HG03095 (cell line): Measurements from ENCODE around the gene RNF149.
A peak's percentile ranks its signal among the peaks of the same experiment; 100 is the strongest.
"Not testable (repeated sequence)": the region's sequence is repeated elsewhere in the genome, so short reads cannot be mapped to it uniquely, and the experiment has no call there.

ENCODE experiments used
- ATAC-seq: cut with Tn5 transposase; IDR thresholded peaks from one replicate; pipeline ENCODE4 v1.9.1; 2021; ENCODE audit warnings: moderate library complexity; ENCODE audit not compliant: unreplicated experiment

Gene RNF149

DNA sequence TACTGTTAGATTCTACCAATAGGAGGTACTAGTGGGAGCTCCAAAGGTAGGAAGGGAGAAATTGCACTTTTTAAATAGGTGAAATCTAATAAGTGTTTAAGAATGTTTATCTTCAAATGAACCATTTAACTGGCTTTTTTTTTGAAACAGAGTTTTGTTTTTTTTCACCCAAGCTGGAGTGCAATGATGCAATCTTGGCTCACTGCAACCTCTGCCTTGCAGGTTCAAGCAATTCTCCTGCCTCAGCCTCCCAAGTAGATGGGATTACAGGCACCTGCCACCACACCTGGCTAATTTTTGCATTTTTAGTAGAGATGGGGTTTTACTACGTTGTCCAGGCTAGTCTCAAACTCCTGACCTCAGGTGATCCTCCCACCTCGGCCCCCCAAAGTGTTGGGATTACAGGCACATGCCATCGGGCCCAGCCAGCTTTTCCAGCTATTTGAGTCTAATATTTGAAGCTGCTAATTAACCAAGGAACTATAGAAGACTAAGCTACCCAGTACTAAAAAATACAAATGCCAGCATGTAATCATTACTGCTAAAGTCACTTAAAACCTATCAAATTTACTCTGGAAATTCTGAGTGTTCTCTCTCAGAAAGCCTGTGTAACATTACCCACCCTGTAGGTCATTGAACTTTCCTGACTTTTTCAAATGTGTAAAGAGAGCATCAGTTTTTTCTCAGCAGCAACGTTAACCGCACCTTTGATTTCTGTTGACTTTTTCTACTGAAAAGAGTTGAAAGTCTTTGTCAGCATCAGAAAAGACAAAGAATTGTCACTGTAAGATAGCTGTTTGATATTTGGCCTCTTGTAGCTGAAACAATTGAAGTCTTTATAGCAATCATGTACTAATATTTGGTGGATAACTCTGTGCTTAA lies 24.6 kb upstream of the RNF149 start:
- no peak for ATAC-seq

DNA sequence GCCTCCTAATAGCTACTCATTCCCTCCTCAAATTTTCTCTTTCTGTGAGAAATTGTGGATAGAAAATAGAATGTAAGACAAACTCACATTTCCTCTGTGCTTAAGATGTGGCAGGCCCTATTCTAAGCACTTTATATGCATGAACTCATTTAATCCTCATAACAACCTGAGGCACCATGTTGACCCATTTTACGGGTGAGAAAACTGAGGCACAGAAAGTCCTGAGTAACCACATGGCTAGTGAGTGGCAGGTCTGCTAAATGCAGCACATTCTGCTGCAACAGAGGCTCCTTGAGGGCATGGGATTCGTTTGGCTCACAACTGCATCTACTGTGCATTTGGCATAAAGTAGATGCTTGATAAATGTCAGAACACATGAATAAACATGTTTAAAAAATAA lies 22.7 kb upstream of the RNF149 start:
- no peak for ATAC-seq

DNA sequence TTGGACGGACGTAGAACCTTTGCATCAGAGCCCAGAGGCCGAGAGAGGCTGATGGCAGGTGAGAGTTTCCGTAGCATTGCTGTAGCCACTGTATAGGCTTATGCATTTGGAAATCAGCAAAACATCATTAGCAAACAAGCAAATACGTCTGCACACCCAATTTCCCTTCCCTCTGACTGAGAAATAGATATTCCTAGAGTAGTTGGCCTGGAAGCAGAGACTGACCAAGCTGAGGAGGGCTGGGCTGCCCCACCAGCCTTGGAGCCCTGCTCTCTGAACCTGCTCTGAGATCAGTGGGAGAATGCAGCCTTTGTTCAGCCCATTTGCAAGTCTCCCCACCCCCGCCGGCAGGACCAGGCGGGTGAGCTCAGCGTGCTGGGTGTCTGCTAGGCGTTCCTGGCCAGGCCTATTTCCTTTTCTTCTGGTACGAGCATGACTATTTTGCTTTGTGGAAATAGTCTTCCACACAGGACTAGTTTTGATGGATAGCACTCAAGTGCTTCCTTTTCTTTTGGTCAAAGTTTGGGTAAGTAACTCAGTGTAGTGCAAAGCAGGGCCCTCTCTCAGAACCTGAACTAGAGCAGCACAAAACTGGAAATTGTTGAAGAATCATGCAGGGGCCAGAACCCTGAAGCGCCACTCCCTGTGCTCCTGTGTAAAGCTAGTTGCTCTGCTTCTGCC lies 21.9 kb upstream of the RNF149 start:
- no peak for ATAC-seq

DNA sequence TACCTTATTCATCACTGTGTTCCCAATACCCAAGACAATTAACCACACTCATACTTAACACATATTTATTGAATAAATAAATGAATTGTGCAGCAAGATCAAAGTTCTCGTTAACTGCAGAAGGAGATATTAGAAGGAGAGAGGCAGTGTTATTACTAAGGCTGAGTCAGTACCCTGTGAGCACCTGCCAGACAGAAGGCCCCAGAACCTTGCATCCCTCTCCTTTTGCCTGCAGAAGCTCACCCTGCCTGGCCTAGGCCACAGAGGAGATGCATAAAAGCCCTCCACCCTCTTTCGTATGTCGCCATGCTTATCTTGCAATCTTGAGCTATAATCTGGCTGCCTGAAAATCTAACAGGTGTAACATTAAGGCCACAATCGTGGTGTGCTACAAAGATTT lies 20.5 kb upstream of the RNF149 start:
- no peak for ATAC-seq

DNA sequence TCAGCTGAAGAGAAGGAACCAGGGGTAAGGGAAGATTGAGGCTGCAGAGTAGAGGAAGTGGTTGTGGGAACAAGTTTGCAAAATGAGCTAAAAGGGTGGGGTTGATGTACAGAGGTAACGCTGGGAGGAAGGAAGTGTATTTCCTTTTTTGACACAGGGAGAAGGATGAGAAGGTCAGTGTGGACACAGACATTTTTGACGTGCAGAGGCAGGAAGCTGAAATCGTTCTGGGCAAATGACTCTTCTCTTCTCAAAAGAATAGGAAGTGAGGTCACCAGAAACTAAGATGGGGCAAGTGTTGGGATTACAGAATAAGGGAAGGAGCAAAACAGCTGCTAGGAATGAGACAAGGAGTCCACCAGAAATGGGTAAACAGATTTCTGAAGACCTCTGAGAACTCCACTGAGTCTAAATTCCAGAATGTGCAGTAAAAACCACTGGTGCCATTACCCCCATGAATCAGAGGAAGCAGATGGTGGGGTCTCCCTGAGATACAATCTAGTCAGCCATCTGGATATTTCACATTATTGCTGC lies 20.0 kb upstream of the RNF149 start:
- no peak for ATAC-seq

DNA sequence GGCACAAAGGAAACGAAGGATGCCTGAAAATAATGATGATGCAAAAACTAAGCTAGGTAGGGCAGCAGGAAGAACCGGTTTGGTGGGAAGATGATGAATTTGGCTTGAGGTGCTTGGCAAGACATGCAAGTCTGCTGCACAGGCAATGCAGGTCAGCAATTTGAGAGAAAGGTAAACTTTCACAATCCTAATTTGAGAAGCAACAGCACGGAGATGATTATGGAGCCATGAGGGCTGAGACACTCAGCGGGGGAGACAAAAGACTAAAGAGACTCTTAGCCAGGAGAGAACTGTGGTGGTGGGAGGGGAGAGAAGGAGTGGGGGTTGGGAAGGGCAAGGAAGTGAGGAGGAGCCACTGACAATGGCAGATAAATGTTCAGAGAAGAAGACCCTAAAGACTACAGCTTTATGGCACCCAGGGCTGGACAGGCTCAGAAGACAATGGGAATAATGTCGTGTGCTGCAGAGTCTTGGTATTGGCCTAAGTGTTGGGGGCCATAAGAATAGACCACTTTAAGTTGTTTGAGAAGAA lies 19.4 kb upstream of the RNF149 start:
- ATAC-seq = no peak

DNA sequence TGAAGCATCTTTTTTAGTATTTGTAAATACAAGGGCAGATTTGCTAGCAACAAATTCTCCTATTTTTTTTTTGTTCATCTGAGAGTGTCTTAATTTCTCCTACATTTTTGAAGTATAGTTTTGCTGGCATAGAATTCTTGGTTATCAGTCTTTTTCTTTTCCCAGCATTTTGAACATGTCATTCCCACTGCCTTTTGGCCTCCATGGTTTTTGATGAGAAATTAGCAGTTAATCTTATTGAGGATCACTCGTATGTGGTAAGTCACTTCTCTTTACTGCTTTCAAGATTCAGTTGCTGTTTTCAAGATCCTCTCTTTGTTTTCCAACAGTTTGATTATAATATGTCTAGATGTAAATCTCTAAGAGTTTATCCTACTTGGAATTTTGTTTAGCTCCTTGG lies 16.9 kb upstream of the RNF149 start:
- ATAC-seq = no peak

DNA sequence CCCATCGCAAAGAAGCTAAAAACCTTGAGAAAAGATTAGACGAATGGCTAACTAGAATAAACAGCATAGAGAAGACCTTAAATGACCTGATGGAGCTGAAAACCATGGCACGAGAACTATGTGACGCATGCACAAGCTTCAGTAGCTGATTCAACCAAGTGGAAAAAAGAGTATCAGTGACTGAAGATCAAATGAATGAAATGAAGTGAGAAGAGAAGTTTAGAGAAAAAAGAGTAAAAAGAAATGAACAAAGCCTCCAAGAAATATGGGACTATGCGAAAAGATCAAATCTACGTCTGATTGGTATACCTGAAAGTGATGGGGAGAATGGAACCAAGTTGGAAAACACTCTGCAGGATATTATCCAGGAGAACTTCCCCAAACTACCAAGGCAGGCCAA lies 8.1 kb upstream of the RNF149 start:
- not testable (repeated sequence) for ATAC-seq

DNA sequence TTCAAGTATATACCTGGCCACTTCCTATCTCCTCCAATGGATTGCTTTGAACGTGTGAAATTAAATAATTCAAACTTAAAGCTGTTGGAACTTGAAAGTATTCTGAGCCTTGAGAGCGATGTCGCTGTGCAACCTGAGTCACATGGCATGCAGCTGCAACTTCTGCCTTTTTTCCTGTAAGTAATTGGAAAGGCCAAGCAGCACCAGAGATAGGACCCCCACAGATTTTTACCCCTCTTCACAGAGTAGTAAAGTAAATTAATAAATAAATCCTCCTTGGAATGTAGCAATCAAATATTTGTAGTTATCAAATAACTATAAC lies 3.2 kb upstream of the RNF149 start:
- ATAC-seq = no peak

DNA sequence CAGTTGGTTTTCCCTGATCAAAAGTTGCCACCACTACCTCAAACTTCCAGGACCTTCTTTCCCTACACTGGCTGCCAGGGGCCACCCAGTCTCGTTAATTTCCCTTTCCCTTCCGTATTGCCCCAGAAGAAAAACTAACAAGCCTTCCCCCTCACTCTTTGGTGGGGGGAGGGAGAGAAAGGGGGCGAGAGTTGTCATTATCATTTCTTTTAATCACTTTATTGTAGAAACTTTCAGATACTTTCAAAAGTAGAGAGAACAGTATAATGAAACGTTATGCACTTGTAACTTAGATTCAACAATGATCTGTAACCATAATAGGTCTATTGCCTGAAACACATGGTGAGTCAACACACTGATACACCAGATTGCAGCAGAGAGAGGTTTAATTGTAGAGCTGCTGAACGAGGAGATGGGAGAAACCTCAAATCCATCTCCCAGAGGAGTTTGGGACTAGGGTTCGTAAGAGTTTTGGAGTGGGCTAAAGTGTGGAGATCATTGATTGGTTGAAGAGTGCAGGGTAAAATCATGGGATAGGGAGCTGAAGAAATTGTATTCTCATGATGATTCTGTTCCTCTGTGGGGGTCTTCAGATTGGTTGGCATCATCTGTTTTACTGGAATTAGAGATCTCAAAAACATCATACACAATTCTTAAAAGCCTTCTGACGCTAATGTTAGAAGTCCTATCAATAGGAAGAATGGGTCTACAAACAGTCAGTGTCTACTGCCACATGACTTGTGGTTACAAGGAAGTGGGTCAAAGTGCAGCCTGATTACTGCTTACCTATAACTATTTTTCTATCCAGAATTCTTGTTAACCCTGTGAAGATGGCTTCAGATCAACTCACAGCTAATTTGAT lies 2.6 kb upstream of the RNF149 start:
- ATAC-seq = no peak

DNA sequence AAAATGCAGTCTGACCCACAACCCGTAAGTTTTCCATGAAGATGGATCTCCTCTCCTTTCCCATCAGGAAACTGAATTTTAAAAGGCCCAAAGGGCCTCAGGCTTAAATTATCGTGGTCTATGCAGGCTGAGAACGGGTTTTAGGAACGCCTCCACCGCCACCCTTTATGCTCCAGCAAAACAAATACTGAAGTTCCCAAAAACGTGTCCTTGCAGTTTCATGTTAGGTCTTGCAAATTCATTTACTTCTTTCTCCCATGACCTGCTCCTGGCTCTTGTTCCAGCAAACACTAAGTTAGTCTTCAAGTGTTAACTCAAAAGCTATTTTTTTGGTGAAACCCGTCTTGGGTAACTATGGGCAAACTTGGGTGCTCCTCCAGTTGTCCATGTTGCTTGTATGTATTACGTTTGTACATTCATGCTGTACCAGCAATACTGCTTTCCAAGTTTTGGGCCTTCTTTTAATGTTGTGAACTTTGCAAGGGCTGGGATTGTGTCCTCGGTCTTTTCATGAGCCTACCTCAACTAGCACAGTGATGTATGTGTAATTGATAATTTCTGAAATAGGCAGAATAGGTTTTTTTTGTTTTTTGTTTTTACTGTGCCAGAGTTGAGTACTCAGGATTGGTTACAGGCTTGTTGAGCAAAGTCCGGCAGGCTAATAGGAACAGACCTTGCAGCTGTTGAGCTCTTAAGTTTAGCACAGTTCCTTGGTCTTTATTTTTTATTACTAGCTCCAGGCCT lies 1.8 kb upstream of the RNF149 start:
- ATAC-seq = no peak

DNA sequence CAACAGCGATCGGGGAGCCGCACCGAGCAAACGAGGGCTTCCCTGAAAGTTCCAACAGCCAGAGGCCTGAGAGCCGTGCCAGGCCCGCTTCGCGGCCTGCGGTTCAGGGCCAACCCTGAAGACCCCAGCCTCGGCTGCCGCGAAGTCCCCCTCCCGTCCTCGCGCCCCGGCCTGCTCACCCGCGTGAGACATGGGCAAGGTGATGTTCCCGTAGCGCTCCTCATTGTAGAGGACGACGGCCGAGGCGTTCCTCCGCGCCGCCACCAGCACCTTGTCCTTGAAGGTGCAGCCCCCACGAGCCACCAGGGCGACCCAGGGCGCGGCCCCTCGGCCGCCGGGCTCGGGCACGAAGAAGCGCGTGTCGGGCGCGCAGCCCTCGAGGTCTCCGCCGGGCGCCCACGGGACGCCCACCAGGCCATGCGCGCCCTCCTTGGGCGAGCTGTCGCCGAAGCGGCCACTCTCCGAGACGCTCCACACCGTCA lies 510 bp downstream of the RNF149 start:
- ATAC-seq = peak; percentile 7

DNA sequence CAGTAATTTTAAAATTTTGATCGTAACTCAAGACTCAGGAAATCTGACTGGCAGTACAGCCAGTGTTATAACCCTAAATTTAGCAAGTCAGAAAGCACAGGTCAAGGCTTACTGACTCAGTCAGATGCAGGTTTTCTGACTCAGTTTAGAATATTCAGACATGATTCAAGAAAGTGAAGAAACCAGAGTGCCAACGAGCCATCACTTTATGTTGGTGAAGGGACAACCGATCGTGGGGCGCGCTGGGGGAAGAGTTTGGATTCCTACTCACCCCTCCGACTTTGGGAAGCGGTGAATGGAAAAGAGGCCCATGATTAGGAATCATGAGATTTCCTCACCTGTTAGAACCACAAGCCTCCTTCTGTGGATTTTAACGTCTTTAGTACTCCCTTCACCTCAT lies 998 bp downstream of the RNF149 start:
- ATAC-seq = no peak

DNA sequence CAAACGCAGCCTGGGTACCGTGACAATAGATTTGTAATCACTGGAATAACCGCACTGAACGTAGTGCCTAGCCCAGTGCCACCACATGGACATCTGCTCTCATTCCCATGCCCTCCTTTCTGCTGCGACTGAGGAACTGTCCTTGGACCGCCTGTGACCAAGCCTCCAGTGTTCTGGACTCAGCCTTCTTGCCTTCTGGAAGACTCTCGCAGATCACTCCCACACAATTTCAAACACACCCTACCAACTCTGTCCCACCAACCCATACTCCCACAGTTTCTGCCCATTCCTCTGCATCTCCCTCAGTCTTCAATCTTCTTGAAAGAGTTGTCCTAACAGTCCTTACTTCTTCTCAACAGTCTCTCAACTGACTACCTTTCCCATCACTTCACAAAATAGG lies 2.1 kb downstream of the RNF149 start:
- peak; percentile 1 for ATAC-seq

DNA sequence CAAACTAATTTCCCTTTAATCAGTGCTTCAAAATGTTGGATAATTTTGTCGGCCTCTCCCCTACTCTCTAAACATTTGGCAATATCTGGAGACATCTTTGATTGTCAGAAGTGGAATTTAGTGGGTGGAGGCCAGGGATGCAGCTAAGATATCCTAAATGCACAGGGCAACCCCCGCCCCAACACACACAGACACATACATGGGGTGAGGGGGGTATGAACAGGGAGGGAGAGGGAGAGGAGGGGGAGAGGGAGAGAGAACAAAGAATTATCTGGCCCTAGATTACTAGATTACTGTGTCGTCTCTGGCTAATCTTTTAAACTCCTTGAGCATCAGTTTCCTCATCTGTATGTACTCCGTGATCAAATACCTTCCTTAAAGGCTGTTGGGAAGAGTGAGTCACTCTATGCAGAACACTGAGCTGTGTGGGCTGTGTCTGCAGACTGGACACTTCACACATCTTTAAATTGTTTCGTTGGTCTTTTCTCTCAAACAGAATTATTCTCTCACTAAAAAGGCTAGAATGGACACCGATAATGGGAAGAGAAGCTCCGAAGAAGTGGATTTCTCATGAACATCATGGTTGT lies 2.9 kb downstream of the RNF149 start:
- no peak for ATAC-seq

DNA sequence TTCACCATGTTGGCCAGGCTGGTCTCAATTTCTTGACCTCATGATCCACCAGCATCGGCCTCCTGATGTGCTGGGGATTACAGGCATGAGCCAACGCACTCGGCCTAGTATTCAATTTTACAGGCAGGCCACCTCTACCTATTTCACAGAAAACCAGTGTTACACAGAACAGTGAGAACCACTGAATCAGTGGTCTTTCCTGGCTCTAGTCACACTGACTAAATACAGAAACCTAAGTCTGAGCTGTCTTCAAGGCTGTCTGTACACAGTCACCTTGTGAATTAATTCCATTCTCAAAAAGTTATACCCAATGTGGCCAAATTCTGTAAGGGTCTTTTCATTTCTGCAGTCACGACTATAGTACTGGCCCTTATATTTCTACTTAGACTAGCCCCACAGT lies 3.5 kb downstream of the RNF149 start:
- ATAC-seq = no peak

DNA sequence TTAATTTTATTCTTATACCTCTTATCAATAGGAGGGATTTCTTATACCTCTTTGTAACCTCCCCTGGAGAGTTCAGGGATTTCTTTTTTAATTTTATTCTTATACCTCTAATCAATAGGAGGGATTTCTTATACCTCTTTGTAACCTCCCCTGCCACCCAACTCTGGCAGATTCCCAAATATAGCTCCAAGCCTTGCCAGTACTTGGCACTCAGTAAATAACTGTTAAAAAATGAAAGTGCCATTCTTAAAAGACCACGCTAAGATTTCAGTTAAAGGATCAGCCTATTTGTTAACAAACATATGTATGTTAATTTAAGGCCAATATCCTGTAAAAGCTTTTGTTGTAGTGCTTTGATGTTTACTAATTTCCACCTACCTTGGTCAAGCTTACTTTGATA lies 4.8 kb downstream of the RNF149 start:
- no peak for ATAC-seq

DNA sequence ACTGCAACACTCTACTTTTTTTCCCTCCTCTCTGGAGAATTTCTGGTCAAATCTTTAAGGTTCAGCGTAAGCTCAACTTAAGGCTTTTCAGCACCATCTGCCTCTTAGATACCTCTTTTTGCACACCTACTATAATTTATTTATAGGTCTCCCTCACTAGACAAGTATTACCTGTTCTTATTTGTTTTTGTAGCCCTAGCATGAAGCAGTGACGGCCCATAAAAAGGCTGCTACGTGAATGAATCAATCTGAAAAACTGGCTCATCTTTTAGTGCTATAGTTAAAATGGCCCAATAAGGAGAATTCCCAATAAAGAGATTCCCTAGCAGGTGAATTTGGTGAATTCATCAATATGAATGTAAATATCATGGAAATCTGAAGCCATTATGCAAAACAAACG lies 6.5 kb downstream of the RNF149 start:
- no peak for ATAC-seq

DNA sequence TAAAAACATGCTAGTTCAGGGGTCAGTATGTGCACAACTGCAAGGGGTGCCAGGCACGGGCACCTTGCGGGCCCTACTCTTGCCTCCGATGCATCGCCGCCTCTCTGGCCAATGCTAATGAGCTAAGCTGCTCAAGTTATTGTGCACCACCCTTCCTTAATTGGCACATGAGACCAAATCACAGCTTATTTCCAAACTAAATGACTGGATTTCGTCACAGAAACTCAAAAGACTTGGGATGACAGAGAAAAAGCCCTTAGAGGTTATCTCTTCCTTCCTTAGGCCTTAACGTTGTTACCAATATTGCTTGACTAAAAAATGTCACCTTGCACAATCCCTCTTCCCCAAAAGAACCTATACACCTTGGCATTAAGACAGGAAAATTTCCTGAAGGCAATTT lies 7.7 kb downstream of the RNF149 start:
- no peak for ATAC-seq

DNA sequence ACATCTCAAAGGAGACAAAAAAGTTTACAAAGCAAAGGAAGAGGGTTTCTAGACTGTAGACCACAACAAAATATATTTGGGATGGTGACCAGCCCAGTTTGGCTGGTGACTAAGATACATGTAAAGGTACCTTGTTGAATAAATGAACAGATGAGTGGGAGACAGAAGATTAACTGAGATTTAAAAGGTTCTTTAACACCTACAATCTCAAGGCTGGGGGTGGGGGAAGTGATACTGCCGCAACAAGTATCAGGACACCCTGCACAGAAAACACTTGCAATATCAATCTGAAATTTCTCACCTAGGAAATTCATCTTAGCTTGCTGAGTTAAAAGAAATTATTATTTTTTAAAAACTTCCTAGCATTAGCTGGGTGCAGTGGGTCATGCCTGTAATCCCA lies 8.3 kb downstream of the RNF149 start:
- no peak for ATAC-seq
